SK-N-SH treated with all-trans-retinoic acid at 6 μM for 48 hours (cell line): ENCODE results near the gene NKX1-2.

Source experiments
- ATAC-seq: fragments of 200-7000 bp; cut with Tn5 transposase; 3 replicates; pipeline ENCODE4 v1.9.1; 2020; ENCODE audit warnings: mild to moderate bottlenecking, moderate library complexity
- ARNTL ChIP-seq: fragments of 450-650 bp; formaldehyde crosslinking; IDR thresholded peaks from 2 replicates; pipeline ENCODE4 v1.5.0; 2020; ENCODE audit warnings: low read depth, mild to moderate bottlenecking, moderate library complexity, borderline replicate concordance
- BACH2 ChIP-seq: fragments of 250-450 bp; sonication (Bioruptor Pico); IDR thresholded peaks from 2 replicates; pipeline ENCODE4 v1.9.0; 2021; ENCODE audit warnings: mild to moderate bottlenecking, borderline replicate concordance
- CREB5 ChIP-seq: fragments of 250-450 bp; sonication (Bioruptor Pico); IDR thresholded peaks from 2 replicates; pipeline ENCODE4 v1.5.1; 2020; ENCODE audit warnings: low read depth, mild to moderate bottlenecking, moderate library complexity
- CSDC2 ChIP-seq: fragments of 250-450 bp; sonication (Bioruptor Pico); IDR thresholded peaks from 2 replicates; pipeline ENCODE4 v1.5.0; 2020; ENCODE audit warnings: mild to moderate bottlenecking, moderate library complexity
- ESRRG ChIP-seq: fragments of 250-450 bp; sonication (Bioruptor Pico); IDR thresholded peaks from 2 replicates; pipeline ENCODE4 v1.6.1; 2021; ENCODE audit warnings: mild to moderate bottlenecking
- GLIS3 ChIP-seq: fragments of 250-450 bp; sonication (Bioruptor Pico); IDR thresholded peaks from 2 replicates; pipeline ENCODE4 v1.5.0; 2020; ENCODE audit warnings: mild to moderate bottlenecking, moderate library complexity
- ISL1 ChIP-seq: fragments of 250-450 bp; sonication (Bioruptor Pico); IDR thresholded peaks from 2 replicates; pipeline ENCODE4 v2.1.2; 2022; ENCODE audit warnings: mild to moderate bottlenecking, moderate library complexity
- OSR1 ChIP-seq: fragments of 250-450 bp; sonication (Bioruptor Pico); IDR thresholded peaks from 2 replicates; pipeline ENCODE4 v1.8.0; 2022; ENCODE audit warnings: moderate library complexity, mild to moderate bottlenecking, inconsistent platforms
- POU6F1 ChIP-seq: fragments of 250-450 bp; sonication (Bioruptor Pico); IDR thresholded peaks from 2 replicates; pipeline ENCODE4 v1.8.0; 2021; ENCODE audit warnings: low read depth, mild to moderate bottlenecking, moderate library complexity, borderline replicate concordance
- PPARA ChIP-seq: fragments of 250-450 bp; sonication (Bioruptor Pico); IDR thresholded peaks from 2 replicates; pipeline ENCODE4 v1.5.0; 2020; ENCODE audit warnings: mild to moderate bottlenecking, borderline replicate concordance
- RARB ChIP-seq: fragments of 250-450 bp; sonication (Bioruptor Pico); IDR thresholded peaks from 2 replicates; pipeline ENCODE4 v1.8.0; 2021; ENCODE audit warnings: mild to moderate bottlenecking, moderate library complexity
- SNAI2 ChIP-seq: fragments of 250-450 bp; sonication (Bioruptor Pico); IDR thresholded peaks from 2 replicates; pipeline ENCODE4 v1.5.0; 2020; ENCODE audit warnings: mild to moderate bottlenecking, moderate library complexity
- TCF4 ChIP-seq: fragments of 250-450 bp; sonication (Bioruptor Pico); IDR thresholded peaks from 2 replicates; pipeline ENCODE4 v1.8.0; 2021; ENCODE audit warnings: mild to moderate bottlenecking, moderate library complexity, borderline replicate concordance
- TOX ChIP-seq: fragments of 250-450 bp; sonication (Bioruptor Pico); IDR thresholded peaks from 2 replicates; pipeline ENCODE4 v1.8.0; 2021; ENCODE audit warnings: mild to moderate bottlenecking, moderate library complexity, borderline replicate concordance
- TSHZ2 ChIP-seq: fragments of 250-450 bp; sonication (Bioruptor Pico); IDR thresholded peaks from 2 replicates; pipeline ENCODE4 v1.5.0; 2020; ENCODE audit warnings: mild to moderate bottlenecking, moderate library complexity
- ZC3H10 ChIP-seq: fragments of 250-450 bp; sonication (Bioruptor Pico); IDR thresholded peaks from 2 replicates; pipeline ENCODE4 v1.5.1; 2021; ENCODE audit warnings: mild to moderate bottlenecking, moderate library complexity
- ZFP3 ChIP-seq: fragments of 250-450 bp; sonication (Bioruptor Pico); IDR thresholded peaks from 2 replicates; pipeline ENCODE4 v1.5.0; 2020; ENCODE audit warnings: mild to moderate bottlenecking, moderate library complexity
- ZFP30 ChIP-seq: fragments of 450-650 bp; formaldehyde crosslinking; IDR thresholded peaks from 2 replicates; pipeline ENCODE4 v1.5.0; 2022; ENCODE audit warnings: mild to moderate bottlenecking, moderate library complexity
- ZNF565 ChIP-seq: fragments of 450-650 bp; formaldehyde crosslinking; conservative IDR thresholded peaks from 2 replicates; pipeline ENCODE4 v1.5.0; 2020; ENCODE audit warnings: low read depth, mild to moderate bottlenecking, moderate library complexity
- ZNF8 ChIP-seq: fragments of 450-650 bp; formaldehyde crosslinking; IDR thresholded peaks from 2 replicates; pipeline ENCODE4 v1.5.0; 2020; ENCODE audit warnings: mild to moderate bottlenecking, moderate library complexity

The NKX1-2 gene

GRCh38 chr10:124468624-124469023, 18.8 kb upstream of the NKX1-2 start:
- TF ChIP-seq GLIS3 (CRISPR knock-in tag), result no peak
- no peak for TF ChIP-seq TOX (CRISPR knock-in tag)
- TF ChIP-seq SNAI2, result no peak
- no peak for TF ChIP-seq RARB (CRISPR knock-in tag)
- no peak for TF ChIP-seq ARNTL (CRISPR knock-in tag)
- no peak for TF ChIP-seq OSR1 (CRISPR knock-in tag)
- TF ChIP-seq ZC3H10 (CRISPR knock-in tag), result no peak
- no peak for TF ChIP-seq POU6F1 (CRISPR knock-in tag)
- TF ChIP-seq ZNF8, result no peak
- no peak for TF ChIP-seq TSHZ2 (CRISPR knock-in tag)
- no peak for TF ChIP-seq CREB5 (CRISPR knock-in tag)
- TF ChIP-seq ZNF565, result no peak
- no peak for TF ChIP-seq ESRRG (CRISPR knock-in tag)
- ATAC-seq, result no peak

- TF ChIP-seq RARB (CRISPR knock-in tag), result no peak
- TF ChIP-seq PPARA (CRISPR knock-in tag), result no peak
- TF ChIP-seq ZFP30, result no peak
- TF ChIP-seq CSDC2 (CRISPR knock-in tag), result no peak
- no peak for TF ChIP-seq POU6F1 (CRISPR knock-in tag)
- no peak for TF ChIP-seq ARNTL (CRISPR knock-in tag)
- no peak for TF ChIP-seq OSR1 (CRISPR knock-in tag)
- TF ChIP-seq CREB5 (CRISPR knock-in tag), result no peak
- TF ChIP-seq ZC3H10 (CRISPR knock-in tag), result no peak
- no peak for TF ChIP-seq TCF4
- no peak for TF ChIP-seq ZNF565
- TF ChIP-seq TOX (CRISPR knock-in tag), result no peak
- TF ChIP-seq ISL1, result no peak
- TF ChIP-seq ZFP3 (CRISPR knock-in tag), result no peak
- no peak for TF ChIP-seq BACH2 (CRISPR knock-in tag)
- no peak for TF ChIP-seq ZNF8
- TF ChIP-seq TSHZ2 (CRISPR knock-in tag), result no peak
- ATAC-seq, result no peak
Observed at GRCh38 chr10:124467165-124467564, 17.3 kb upstream of the NKX1-2 start.
